Nephron progenitor cell (in vitro differentiated cells): Measurements from ENCODE around the gene WASHC2C.
"Not testable (repeated sequence)": the region's sequence is repeated elsewhere in the genome, so short reads cannot be mapped to it uniquely, and the experiment has no call there.

Source experiments
- DNase-seq: peaks from one replicate; pipeline ENCODE4 v3.0.0; 2021
- H3K27ac Mint-ChIP-seq: 2 replicates; pipeline ENCODE4 v1.8.0; 2021; ENCODE audit warnings: mild to moderate bottlenecking, moderate library complexity, mixed read lengths
- H3K27me3 Mint-ChIP-seq: 2 replicates; pipeline ENCODE4 v1.8.0; 2021; ENCODE audit warnings: mild to moderate bottlenecking, low read depth, mixed read lengths; ENCODE audit not compliant: poor library complexity
- H3K36me3 Mint-ChIP-seq: 2 replicates; pipeline ENCODE4 v1.8.0; 2021; ENCODE audit warnings: low read depth, mixed read lengths
- H3K4me1 Mint-ChIP-seq: 2 replicates; pipeline ENCODE4 v1.8.0; 2021; ENCODE audit warnings: mixed read lengths
- H3K4me3 Mint-ChIP-seq: 2 replicates; pipeline ENCODE4 v1.8.0; 2021; ENCODE audit warnings: mild to moderate bottlenecking, moderate library complexity, mixed read lengths
- H3K9me3 Mint-ChIP-seq: 2 replicates; pipeline ENCODE4 v1.8.0; 2021; ENCODE audit warnings: mild to moderate bottlenecking, moderate library complexity, mixed read lengths

Gene WASHC2C

DNA sequence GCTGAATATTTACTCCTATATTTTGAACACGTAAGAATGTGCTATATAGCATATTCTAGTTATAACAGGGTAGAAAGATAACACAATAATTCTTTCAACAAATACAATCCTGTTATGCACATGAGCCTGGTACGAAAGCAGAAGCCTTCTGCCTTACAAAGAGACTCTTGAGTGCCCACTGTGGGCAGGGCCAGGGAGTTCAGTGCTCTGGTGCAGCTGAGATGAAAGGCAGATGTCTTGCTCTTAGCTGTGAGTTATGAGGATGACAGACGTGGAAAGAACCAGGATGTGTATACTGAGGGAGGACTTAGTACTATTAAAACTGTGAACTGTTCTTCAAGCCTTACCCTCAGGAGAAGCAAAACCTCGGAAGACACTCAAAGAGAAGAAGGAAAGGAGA is 24.1 kb downstream of the WASHC2C start:
- H3K36me3 Mint-ChIP-seq, H3K4me1 Mint-ChIP-seq, H3K27ac Mint-ChIP-seq, DNase-seq, H3K9me3 Mint-ChIP-seq, H3K27me3 Mint-ChIP-seq, H3K4me3 Mint-ChIP-seq: not testable (repeated sequence)

GRCh38 chr10:45752210-45752609 is 25.1 kb downstream of the WASHC2C start:
- not testable (repeated sequence) for H3K4me1 Mint-ChIP-seq, H3K27ac Mint-ChIP-seq, DNase-seq, H3K9me3 Mint-ChIP-seq, H3K36me3 Mint-ChIP-seq, H3K27me3 Mint-ChIP-seq, H3K4me3 Mint-ChIP-seq

DNA sequence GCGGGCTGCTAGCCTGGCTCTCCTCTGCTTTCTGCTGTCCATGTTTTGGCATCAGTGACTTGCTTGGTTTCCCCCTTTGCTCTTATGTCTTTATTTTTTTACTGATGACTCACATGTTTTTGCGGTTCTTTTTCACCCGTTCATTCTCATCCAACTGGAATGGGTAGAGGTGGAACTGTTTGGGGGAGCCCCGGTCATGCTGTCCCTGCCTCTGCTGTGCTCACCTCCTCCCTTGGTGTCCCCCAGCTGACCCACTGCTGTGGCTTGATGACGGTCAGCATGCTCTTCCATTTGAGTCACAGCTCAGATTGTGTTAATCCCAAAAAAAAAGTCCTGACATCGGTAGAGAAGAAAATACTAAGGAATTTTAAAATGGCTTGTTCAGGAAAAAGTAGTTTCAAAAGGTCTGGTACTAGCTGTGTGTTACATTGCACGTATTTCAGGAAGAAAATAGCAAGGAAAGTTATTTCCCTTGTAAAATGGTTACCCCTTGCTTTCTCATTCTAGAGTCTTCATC is 27.0 kb downstream of the WASHC2C start:
- not testable (repeated sequence) for H3K27me3 Mint-ChIP-seq, H3K36me3 Mint-ChIP-seq, H3K4me1 Mint-ChIP-seq, H3K9me3 Mint-ChIP-seq, DNase-seq, H3K4me3 Mint-ChIP-seq
- H3K27ac Mint-ChIP-seq: peak overlapping the region; percentile 57

DNA sequence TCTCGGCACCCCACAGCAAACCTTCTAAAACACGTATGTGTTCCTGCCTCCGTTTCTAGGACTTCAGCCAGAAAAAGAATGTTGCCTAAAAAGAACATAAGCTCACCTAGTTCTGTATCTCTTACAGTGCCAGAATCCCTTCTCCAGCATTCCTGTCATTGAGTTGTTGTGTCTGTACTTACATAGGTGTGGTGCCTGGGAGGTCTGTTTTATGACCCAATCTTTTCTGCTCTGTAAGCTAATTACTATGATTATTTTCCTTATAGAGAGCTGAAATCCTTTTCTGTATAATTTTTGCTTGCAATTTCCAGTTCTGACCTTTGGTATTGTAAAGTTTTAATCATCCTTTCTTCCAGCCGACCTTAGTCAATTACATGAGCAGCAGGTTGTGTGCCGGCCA is 28.0 kb downstream of the WASHC2C start:
- H3K27me3 Mint-ChIP-seq, H3K4me3 Mint-ChIP-seq, H3K4me1 Mint-ChIP-seq, H3K36me3 Mint-ChIP-seq, H3K27ac Mint-ChIP-seq, H3K9me3 Mint-ChIP-seq, DNase-seq: not testable (repeated sequence)

DNA sequence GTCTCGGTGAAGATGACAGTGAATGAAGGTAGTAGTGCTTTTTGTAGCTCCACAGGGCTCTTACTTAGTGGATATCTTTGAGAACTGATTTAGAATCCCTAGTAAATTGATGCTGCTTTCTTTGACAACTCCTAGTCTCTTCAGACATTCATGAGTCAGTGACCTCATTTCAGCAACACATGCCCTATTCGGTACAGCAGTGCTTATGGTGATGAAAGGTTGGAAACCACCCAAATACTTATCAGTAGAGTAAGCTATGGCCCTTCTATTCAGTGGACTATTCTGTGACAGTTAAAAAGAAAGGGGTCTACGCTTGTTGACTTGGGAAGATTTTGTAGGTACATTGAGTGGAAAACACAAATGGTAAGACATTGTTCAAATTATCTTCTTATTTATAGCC is 29.0 kb downstream of the WASHC2C start:
- H3K4me3 Mint-ChIP-seq, H3K27me3 Mint-ChIP-seq, H3K27ac Mint-ChIP-seq, H3K9me3 Mint-ChIP-seq, H3K36me3 Mint-ChIP-seq, H3K4me1 Mint-ChIP-seq, DNase-seq: not testable (repeated sequence)

DNA sequence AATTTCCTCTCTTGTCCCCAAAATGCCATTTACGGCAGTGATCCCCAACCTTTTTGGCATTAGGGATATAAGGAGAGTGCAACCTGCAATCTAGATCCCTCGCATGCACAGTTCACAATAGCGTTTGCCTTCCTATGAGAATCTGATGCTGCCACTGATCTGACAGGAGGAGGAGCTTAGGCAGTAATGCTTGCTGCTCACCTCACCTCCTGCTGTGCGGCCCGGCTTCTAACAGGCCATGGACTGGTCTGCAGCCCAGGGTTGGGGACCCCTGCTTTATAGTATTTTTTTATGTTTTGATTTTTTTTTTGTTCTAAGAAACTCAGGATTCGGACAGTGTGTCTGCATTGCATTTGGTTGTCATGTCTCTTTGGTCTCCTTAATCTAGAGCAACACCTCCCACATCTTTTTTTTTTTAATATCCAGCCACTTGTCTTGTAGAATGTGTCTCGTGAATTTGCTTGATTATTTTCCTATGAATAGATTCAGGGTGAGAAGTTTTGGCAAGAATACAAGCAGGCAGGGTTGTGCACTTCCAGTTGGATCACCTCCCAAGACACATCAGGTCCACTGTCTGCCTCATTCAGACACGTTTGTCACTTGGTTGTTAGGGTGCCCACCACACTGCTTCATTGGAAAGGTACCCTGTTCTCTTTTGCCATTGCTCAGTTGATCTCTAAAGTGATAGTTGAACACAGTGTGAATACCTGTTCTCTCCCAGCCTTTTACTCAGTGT is 30.8 kb downstream of the WASHC2C start:
- H3K4me3 Mint-ChIP-seq, H3K36me3 Mint-ChIP-seq, H3K27me3 Mint-ChIP-seq, H3K4me1 Mint-ChIP-seq, H3K27ac Mint-ChIP-seq, H3K9me3 Mint-ChIP-seq, DNase-seq: not testable (repeated sequence)

DNA sequence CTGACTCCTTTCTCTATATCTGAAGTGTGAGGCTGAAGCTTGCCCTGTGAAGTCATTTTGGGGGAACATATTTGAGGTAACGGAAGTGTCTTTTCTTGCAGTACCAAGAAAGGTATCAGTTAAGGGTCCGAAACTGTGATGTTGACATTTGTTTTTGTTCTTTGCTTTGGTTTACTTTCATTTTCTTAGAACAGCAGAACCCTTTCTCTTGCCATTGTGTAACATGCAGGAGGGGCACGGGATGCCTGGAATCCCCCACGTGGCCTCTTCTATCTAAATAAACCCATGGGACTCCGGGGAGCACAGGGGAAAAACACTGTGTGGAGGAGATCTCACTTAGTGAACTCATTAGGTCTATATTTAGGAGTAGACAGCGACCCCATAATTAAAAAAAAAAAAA is 34.6 kb downstream of the WASHC2C start:
- H3K4me1 Mint-ChIP-seq, H3K4me3 Mint-ChIP-seq, H3K27ac Mint-ChIP-seq, DNase-seq, H3K9me3 Mint-ChIP-seq, H3K27me3 Mint-ChIP-seq, H3K36me3 Mint-ChIP-seq: not testable (repeated sequence)

- H3K27ac Mint-ChIP-seq, H3K36me3 Mint-ChIP-seq, H3K4me1 Mint-ChIP-seq, DNase-seq, H3K27me3 Mint-ChIP-seq, H3K4me3 Mint-ChIP-seq, H3K9me3 Mint-ChIP-seq: not testable (repeated sequence)
These were observed 36.0 kb downstream of the WASHC2C start for GRCh38 chr10:45763037-45763436.

DNA sequence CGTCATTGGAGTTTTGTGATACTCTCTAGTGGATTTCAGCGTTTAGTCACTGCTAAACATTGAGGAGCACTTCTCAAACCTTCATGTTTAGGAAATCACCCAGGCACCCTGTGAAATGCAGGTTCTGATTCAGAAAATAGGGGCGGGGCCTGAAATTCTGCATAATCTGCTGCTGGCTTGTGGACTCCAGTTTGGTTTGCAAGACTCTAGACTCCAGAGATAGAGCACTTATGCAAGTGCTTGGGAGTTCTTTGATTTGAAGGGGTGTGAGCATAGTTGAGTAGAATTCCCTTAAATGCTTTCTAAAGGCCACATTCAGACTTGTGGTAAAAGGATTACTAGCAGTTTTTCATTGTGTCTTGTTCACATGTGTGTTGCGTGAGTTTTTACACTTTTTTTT is 41.3 kb downstream of the WASHC2C start:
- H3K9me3 Mint-ChIP-seq, H3K27me3 Mint-ChIP-seq, H3K4me3 Mint-ChIP-seq, H3K4me1 Mint-ChIP-seq, H3K27ac Mint-ChIP-seq, DNase-seq: not testable (repeated sequence)
- peaks cover 11% of the 10 kb centered on the region for H3K36me3 Mint-ChIP-seq

DNA sequence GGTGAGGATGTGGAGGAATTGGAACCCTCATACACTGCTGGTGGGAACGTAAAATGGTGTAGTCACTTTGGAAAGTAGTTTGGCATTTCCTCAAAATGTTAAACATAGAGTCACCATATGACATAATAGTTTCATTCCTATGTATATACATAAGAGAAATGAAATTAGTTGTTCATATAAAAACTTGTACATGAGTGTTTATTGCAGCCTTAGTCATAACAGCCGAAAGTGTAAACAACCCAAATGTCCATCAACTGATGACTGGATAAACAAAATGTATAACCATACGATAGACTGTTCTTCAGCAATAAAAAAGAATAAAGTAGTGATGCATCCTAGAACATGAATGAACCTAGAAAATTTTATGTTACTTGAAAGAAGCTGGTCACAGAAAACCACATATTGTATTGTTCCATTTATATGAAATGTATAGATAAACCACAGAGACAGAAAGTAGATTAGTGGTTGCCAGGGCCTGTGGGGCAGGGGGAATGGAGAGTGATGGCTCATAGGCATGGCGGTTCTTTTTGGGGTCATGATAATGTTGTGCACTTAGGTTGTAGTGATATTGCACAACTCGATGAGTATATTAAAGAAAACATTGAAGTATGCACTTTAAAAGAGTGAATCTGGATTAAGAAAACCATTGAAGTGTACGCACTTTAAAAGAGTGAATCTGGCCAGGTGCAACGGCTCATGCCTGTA is 44.8 kb downstream of the WASHC2C start:
- peaks cover 15% of the 10 kb centered on the region for H3K36me3 Mint-ChIP-seq
- not testable (repeated sequence) for DNase-seq, H3K4me1 Mint-ChIP-seq, H3K9me3 Mint-ChIP-seq, H3K27me3 Mint-ChIP-seq, H3K27ac Mint-ChIP-seq, H3K4me3 Mint-ChIP-seq

GRCh38 chr10:45786217-45786616 is 59.2 kb downstream of the WASHC2C start:
- H3K4me1 Mint-ChIP-seq, H3K27ac Mint-ChIP-seq, H3K27me3 Mint-ChIP-seq, H3K9me3 Mint-ChIP-seq, DNase-seq, H3K4me3 Mint-ChIP-seq: not testable (repeated sequence)
- peaks cover 20% of the 10 kb centered on the region for H3K36me3 Mint-ChIP-seq

GRCh38 chr10:45787212-45787741 is 60.2 kb downstream of the WASHC2C start:
- not testable (repeated sequence) for H3K9me3 Mint-ChIP-seq, H3K4me3 Mint-ChIP-seq, DNase-seq, H3K27me3 Mint-ChIP-seq, H3K4me1 Mint-ChIP-seq, H3K27ac Mint-ChIP-seq
- H3K36me3 Mint-ChIP-seq: peaks cover 20% of the 10 kb centered on the region

- H3K9me3 Mint-ChIP-seq, H3K27me3 Mint-ChIP-seq, H3K27ac Mint-ChIP-seq, H3K4me3 Mint-ChIP-seq, DNase-seq, H3K4me1 Mint-ChIP-seq: not testable (repeated sequence)
- H3K36me3 Mint-ChIP-seq: peaks cover 30% of the 10 kb centered on the region
These were observed 62.9 kb downstream of the WASHC2C start for GRCh38 chr10:45789991-45790390.

DNA sequence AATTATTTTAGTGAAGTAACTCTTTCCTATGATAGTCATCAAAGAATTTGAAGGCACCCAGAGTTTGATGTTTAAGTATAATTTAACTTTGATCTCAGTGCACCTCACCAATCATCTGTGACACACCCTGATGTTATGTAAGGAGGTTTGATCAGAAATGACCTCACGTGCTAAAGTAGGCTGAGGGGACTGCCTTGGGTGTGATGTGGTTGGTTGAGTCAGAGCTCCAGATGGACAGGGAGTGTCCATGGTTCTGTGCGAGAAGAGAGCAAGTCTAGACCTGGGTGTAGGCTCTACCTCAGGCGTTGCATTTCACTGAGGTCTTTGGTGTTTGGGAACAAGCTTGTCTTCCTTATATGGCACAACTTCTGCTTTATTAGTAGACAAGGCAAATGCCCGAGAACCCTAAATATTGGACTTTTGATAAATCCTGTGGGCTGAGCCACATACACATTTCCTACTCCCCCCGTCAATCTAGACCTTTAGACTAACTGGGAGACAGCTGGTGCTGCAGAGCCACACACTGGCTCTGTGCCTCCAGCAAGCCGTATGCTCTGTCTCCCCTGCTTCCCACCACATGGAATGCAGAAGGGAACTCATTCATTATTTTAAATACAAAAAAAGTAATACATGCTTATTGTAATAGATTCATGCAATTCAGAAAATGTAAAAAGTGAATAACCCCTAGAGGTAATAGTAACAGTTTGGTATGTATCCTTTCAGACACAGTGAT is 63.8 kb downstream of the WASHC2C start:
- not testable (repeated sequence) for H3K9me3 Mint-ChIP-seq, H3K27me3 Mint-ChIP-seq, DNase-seq, H3K27ac Mint-ChIP-seq, H3K4me3 Mint-ChIP-seq, H3K4me1 Mint-ChIP-seq
- peaks cover 25% of the 10 kb centered on the region for H3K36me3 Mint-ChIP-seq
